ENCODE measurements around the gene ELAPOR2.
"Not testable (repeated sequence)": the region's sequence is repeated elsewhere in the genome, so short reads cannot be mapped to it uniquely, and the experiment has no call there.

Gene ELAPOR2

GRCh38 chr7:87059525-87060287 lies at the start of gene ELAPOR2:
ELAPOR2 (minus strand) TSS chr7:87059654; CDS start chr7:87059513, 141 bp downstream.
- TF ChIP-seq NFRKB (IDR thresholded peaks at IDR 0.05) (no peak), FOXM1 (IDR thresholded peaks at IDR 0.05; ENCODE audit: borderline replicate concordance) (no peak), L3MBTL2 (conservative IDR thresholded peaks at IDR 0.05) (peak; percentile 76), LEF1 (IDR thresholded peaks at IDR 0.05; ENCODE audit: borderline replicate concordance) (no peak), SUZ12 (IDR thresholded peaks at IDR 0.05) (no peak), HDGF (IDR thresholded peaks at IDR 0.05; ENCODE audit: borderline replicate concordance) (no peak), TARDBP (IDR thresholded peaks at IDR 0.05) (no peak), PKNOX1 (IDR thresholded peaks at IDR 0.05) (no peak), FOXA1 (IDR thresholded peaks at IDR 0.05) (no peak), ELF4 (IDR thresholded peaks at IDR 0.05) (0 out of 2 replicates have a peak, but pooled peaks have one; percentile 14)
- ChIA-PET POLR2A (interaction anchor here (0.7 to 2.5 kb wide), 5 partner anchors 20 to 118 kb away, joined by 3 to 25 read pairs (median 3); partner anchors contain the start of gene DMTF1), CTCF (interaction anchor here (0.7 to 1.8 kb wide), 5 partner anchors 13 to 93 kb away, joined by 3 to 11 read pairs (median 3); no protein-coding TSS in a partner anchor)
- peak; percentile 88 for DNase-seq (ENCODE audit: extremely low spot score)

- no peak for DNase-seq (ENCODE audit: extremely low spot score)
- ChIA-PET POLR2A (interaction anchor here (1.6 kb wide), 1 partner anchor 44 kb away, joined by 5 read pairs; the partner anchor contains the start of gene DMTF1), CTCF (no interaction called here)
- TF ChIP-seq PKNOX1 (IDR thresholded peaks at IDR 0.05), result no peak
- no peak for TF ChIP-seq ELF4 (IDR thresholded peaks at IDR 0.05)
- no peak for TF ChIP-seq SUZ12 (IDR thresholded peaks at IDR 0.05)
- TF ChIP-seq FOXM1 (IDR thresholded peaks at IDR 0.05; ENCODE audit: borderline replicate concordance), result no peak
These were observed 48.7 kb upstream of the ELAPOR2 start for GRCh38 chr7:87107949-87108776.

GRCh38 chr7:87106974-87107612 lies 47.6 kb upstream of the ELAPOR2 start:
- ChIA-PET CTCF (interaction anchor here (0.6 kb wide), 1 partner anchor 21 kb away, joined by 3 read pairs; no protein-coding TSS in a partner anchor), POLR2A (interaction anchor here (1.6 kb wide), 1 partner anchor 45 kb away, joined by 5 read pairs; the partner anchor contains the start of gene DMTF1)
- DNase-seq (ENCODE audit: extremely low spot score), result no peak
- TF ChIP-seq TARDBP (IDR thresholded peaks at IDR 0.05) (no peak), ELF4 (IDR thresholded peaks at IDR 0.05) (no peak), HDGF (IDR thresholded peaks at IDR 0.05; ENCODE audit: borderline replicate concordance) (no peak), LEF1 (IDR thresholded peaks at IDR 0.05; ENCODE audit: borderline replicate concordance) (no peak), L3MBTL2 (conservative IDR thresholded peaks at IDR 0.05) (no peak), FOXK2 (IDR thresholded peaks at IDR 0.05) (no peak), CTBP1 (IDR thresholded peaks at IDR 0.05; ENCODE audit: borderline replicate concordance) (no peak), SUZ12 (IDR thresholded peaks at IDR 0.05) (no peak), BHLHE40 (IDR thresholded peaks at IDR 0.05; ENCODE audit: borderline replicate concordance) (no peak), ARNT (IDR thresholded peaks at IDR 0.05) (no peak), FOXM1 (IDR thresholded peaks at IDR 0.05; ENCODE audit: borderline replicate concordance) (no peak), SP1 (IDR thresholded peaks at IDR 0.05) (no peak)

- DNase-seq (ENCODE audit: extremely low spot score), result no peak
- no peak for TF ChIP-seq FOXA1 (IDR thresholded peaks at IDR 0.05)
- TF ChIP-seq FOXM1 (IDR thresholded peaks at IDR 0.05; ENCODE audit: borderline replicate concordance), result no peak
- no peak for TF ChIP-seq L3MBTL2 (conservative IDR thresholded peaks at IDR 0.05)
- TF ChIP-seq HDGF (IDR thresholded peaks at IDR 0.05; ENCODE audit: borderline replicate concordance), result no peak
- no peak for TF ChIP-seq FOXK2 (IDR thresholded peaks at IDR 0.05)
- TF ChIP-seq ARNT (IDR thresholded peaks at IDR 0.05), result no peak
- no peak for TF ChIP-seq PKNOX1 (IDR thresholded peaks at IDR 0.05)
- TF ChIP-seq BHLHE40 (IDR thresholded peaks at IDR 0.05; ENCODE audit: borderline replicate concordance), result no peak
- POLR2A ChIA-PET, result no interaction called here
- CTCF ChIA-PET, result no interaction called here
These were observed 45.9 kb upstream of the ELAPOR2 start for GRCh38 chr7:87105401-87105800.

- no peak for DNase-seq (ENCODE audit: extremely low spot score)
- ChIA-PET POLR2A (no interaction called here), CTCF (no interaction called here)
- no peak for TF ChIP-seq ELF4 (IDR thresholded peaks at IDR 0.05)
- no peak for TF ChIP-seq LEF1 (IDR thresholded peaks at IDR 0.05; ENCODE audit: borderline replicate concordance)
- no peak for TF ChIP-seq FOXM1 (IDR thresholded peaks at IDR 0.05; ENCODE audit: borderline replicate concordance)
- no peak for TF ChIP-seq L3MBTL2 (conservative IDR thresholded peaks at IDR 0.05)
- TF ChIP-seq PKNOX1 (IDR thresholded peaks at IDR 0.05), result no peak
- TF ChIP-seq CTBP1 (IDR thresholded peaks at IDR 0.05; ENCODE audit: borderline replicate concordance), result no peak
- no peak for TF ChIP-seq BHLHE40 (IDR thresholded peaks at IDR 0.05; ENCODE audit: borderline replicate concordance)
- TF ChIP-seq FOXK2 (IDR thresholded peaks at IDR 0.05), result no peak
- TF ChIP-seq SUZ12 (IDR thresholded peaks at IDR 0.05), result no peak
These were observed 40.9 kb upstream of the ELAPOR2 start for GRCh38 chr7:87100326-87100725.

GRCh38 chr7:87097375-87097774 lies 37.9 kb upstream of the ELAPOR2 start:
- POLR2A ChIA-PET; CTCF ChIA-PET; DNase-seq (ENCODE audit: extremely low spot score): not testable (repeated sequence)
